Measurements from ENCODE around the gene SAP25. TPM values are rescaled to one million over a fixed set of nuclear protein-coding genes. Genes with fewer than 3 reads are reported as not detected.
A peak's percentile ranks its signal among the peaks of the same experiment; 100 is the strongest.
"Not testable (repeated sequence)": the region's sequence is repeated elsewhere in the genome, so short reads cannot be mapped to it uniquely, and the experiment has no call there.

The SAP25 gene
- polyA plus RNA-seq, 2 donors = 1.5 to 3.3 TPM

DNA sequence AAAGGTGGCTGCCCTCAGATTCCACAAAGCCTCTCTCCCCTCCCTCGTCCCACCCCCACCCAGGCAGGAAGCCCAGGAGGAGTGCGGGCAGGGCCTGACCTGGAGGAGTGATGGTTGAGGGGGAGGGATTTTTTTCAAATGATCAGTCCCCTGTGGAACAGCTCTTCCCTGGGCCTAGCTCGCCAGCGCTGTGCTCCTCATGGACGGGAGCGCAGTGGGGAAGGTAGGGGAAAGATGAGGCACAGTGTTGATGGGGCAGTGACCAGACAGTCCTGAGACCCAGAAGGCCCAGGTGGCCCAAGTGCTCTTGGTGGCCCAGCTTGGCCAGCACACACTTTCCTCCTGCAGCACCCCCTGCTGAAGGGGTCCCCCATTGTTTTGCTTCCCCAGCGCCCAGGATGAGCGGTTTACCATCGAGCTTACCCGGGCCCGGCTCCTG lies 8.5 kb downstream of the SAP25 start:
- 92 to 93% methylated on average over 11 of the region's 11 CpGs for WGBS, 2 donors
- Histone ChIP-seq H3K27ac (ENCODE audit: low read depth in 2 of 2, low read length in 1 of 2) (no peak overlapping the region), H3K27me3 (ENCODE audit: control insufficient read depth in 1 of 2, insufficient read depth in 2 of 2, low read length in 2 of 2) (no peaks in the 10 kb centered on the region), H3K9me3 (ENCODE audit: control insufficient read depth in 2 of 2, insufficient read depth in 1 of 2, low read depth in 1 of 2, low read length in 1 of 2) (no peaks in the 10 kb centered on the region), H3K36me3 (ENCODE audit: control insufficient read depth in 2 of 2, insufficient read depth in 2 of 2, low read length in 1 of 2) (peaks cover 0 to 29% of the 10 kb centered on the region in 2 donors), H3K4me1 (ENCODE audit: control insufficient read depth in 2 of 2, insufficient read depth in 2 of 2, low read length in 1 of 2) (peaks cover 4 to 11% of the 10 kb centered on the region in 2 donors), H3K4me3 (ENCODE audit: low read depth in 1 of 2, low read length in 2 of 2) (no peak overlapping the region)

DNA sequence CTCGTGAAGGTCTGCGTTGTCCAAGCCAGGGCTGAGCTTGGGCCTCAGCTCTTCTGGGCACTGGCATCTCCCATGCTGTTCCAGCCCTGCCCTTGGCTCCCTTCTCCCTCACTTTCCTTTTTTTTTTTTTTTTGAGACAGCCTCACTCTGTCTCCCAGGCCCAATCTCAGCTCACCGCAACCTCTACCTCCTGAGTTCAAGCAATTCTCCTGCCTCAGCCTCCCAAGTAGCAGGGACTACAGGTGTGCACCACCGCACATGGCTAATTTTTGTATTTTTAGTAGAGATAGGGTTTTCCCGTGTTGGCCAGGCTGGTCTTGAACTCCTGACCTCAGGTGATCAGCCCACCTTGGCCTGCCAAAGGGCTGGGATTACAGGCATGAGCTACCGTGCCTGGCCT lies 9.3 kb downstream of the SAP25 start:
- H3K4me3 ChIP-seq (ENCODE audit: low read depth in 1 of 2, low read length in 2 of 2); H3K27ac ChIP-seq (ENCODE audit: low read depth in 2 of 2, low read length in 1 of 2); H3K4me1 ChIP-seq (ENCODE audit: control insufficient read depth in 2 of 2, insufficient read depth in 2 of 2, low read length in 1 of 2); H3K27me3 ChIP-seq (ENCODE audit: control insufficient read depth in 1 of 2, insufficient read depth in 2 of 2, low read length in 2 of 2); H3K9me3 ChIP-seq (ENCODE audit: control insufficient read depth in 2 of 2, insufficient read depth in 1 of 2, low read depth in 1 of 2, low read length in 1 of 2): not testable (repeated sequence)
- H3K36me3 ChIP-seq (ENCODE audit: control insufficient read depth in 2 of 2, insufficient read depth in 2 of 2, low read length in 1 of 2) = peaks cover 0 to 29% of the 10 kb centered on the region in 2 donors
- 88 to 91% methylated on average over 6 of the region's 6 CpGs for WGBS, 2 donors

DNA sequence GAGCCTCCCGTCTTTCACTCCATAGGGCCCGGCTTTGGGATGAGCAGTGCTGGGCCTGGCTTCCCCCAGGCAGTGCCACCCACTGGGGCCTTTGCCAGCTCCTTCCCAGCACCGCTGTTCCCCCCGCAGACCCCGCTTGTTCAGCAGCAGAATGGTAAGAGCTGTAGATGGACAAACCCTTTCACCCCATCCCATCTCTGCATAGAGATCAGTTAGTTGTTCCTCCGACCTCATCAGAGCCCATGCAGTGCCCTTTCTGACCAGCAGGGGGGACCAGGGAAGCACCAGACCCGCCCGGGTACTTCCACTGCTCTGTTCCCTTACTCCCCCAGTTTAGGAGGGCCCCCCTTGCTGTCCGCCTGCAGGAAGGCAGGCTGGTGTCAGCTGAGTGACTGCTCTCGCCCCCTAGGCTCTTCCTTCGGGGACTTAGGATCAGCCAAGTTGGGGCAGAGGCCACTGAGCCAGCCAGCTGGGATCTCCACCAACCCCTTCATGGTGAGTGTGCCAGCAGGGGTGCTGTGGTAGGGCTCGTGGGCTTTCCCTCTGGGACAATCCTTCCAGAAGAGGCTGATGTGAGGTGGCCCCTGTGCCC lies 9.8 kb downstream of the SAP25 start:
- peaks cover 0 to 29% of the 10 kb centered on the region in 2 donors for H3K36me3 ChIP-seq (ENCODE audit: control insufficient read depth in 2 of 2, insufficient read depth in 2 of 2, low read length in 1 of 2)
- H3K9me3 ChIP-seq (ENCODE audit: control insufficient read depth in 2 of 2, insufficient read depth in 1 of 2, low read depth in 1 of 2, low read length in 1 of 2) = no peaks in the 10 kb centered on the region
- no peaks in the 10 kb centered on the region for H3K27me3 ChIP-seq (ENCODE audit: control insufficient read depth in 1 of 2, insufficient read depth in 2 of 2, low read length in 2 of 2)
- peaks cover 4 to 5% of the 10 kb centered on the region in 2 donors for H3K4me1 ChIP-seq (ENCODE audit: control insufficient read depth in 2 of 2, insufficient read depth in 2 of 2, low read length in 1 of 2)
- no peak overlapping the region for H3K27ac ChIP-seq (ENCODE audit: low read depth in 2 of 2, low read length in 1 of 2)
- no peak overlapping the region for H3K4me3 ChIP-seq (ENCODE audit: low read depth in 1 of 2, low read length in 2 of 2)
- WGBS, 2 donors = 33 to 35% methylated on average over 12 of the region's 12 CpGs

DNA sequence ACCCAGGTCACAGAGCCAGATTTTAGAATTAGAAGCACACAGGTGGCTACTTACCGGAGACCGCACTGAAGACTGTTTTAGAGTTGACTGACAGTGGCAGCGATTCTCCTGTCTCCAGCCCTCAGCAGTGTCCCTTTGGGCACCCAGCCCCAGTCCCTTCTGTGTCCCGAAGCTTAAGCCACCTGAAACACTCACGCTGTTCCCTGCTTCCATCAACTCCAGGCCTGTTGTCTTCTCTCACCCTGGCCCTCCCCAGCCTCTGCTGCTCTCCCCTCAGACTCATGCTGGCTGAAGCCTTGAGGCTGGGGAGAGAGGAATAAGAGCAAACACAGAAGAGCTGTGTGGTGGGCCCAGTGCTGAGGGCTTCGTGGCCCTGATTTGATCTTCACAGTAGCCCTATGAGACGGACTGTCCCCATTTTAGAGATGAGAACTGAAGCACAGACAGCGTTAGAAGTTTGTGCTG lies 10.6 kb downstream of the SAP25 start:
- Histone ChIP-seq H3K9me3 (ENCODE audit: control insufficient read depth in 2 of 2, insufficient read depth in 1 of 2, low read depth in 1 of 2, low read length in 1 of 2) (no peaks in the 10 kb centered on the region), H3K36me3 (ENCODE audit: control insufficient read depth in 2 of 2, insufficient read depth in 2 of 2, low read length in 1 of 2) (peaks cover 0 to 29% of the 10 kb centered on the region in 2 donors), H3K4me3 (ENCODE audit: low read depth in 1 of 2, low read length in 2 of 2) (no peak overlapping the region), H3K27me3 (ENCODE audit: control insufficient read depth in 1 of 2, insufficient read depth in 2 of 2, low read length in 2 of 2) (no peaks in the 10 kb centered on the region), H3K27ac (ENCODE audit: low read depth in 2 of 2, low read length in 1 of 2) (no peak overlapping the region), H3K4me1 (ENCODE audit: control insufficient read depth in 2 of 2, insufficient read depth in 2 of 2, low read length in 1 of 2) (peaks cover 4 to 6% of the 10 kb centered on the region in 2 donors)
- 89 to 90% methylated on average over 8 of the region's 8 CpGs for WGBS, 2 donors

DNA sequence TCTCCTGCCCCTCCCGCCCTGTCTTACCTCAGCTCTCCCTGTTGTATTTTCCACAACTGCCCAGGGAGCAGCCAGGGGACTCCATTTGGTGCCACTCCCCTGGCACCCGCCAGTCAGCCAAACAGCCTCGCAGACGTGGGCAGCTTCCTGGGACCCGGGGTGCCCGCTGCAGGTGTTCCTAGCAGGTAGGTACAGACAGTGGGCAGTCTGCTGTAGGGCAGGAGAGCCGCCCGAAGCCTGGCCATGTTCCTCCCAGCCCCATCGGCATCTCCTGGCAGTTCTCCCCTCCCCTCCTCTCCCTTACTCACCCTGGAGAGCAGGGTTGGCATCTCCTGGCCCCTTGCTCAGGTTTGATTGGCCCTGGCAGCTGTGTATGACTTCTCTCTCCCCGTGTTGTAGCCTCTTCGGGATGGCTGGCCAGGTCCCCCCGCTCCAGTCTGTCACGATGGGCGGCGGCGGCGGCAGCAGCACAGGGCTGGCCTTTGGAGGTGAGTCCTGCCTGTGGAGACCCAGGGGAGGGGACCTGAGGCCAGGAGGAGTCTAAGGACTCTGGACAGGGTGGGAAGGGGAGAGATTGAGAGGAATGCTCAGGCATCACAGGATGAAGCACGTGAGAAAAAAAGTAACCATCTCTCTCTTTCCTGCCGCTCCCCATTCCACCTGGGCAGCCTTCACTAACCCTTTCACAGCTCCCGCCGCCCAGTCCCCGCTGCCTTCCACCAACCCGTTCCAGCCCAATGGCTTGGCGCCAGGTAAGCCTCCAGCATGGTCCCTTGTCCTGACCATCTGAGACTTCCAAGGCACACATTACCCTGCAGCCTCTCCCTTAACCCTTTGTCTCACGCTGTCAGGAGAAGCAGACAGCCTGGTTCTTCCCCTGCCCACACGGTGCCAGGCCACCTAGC lies 11.3 kb downstream of the SAP25 start:
- Histone ChIP-seq H3K27me3 (ENCODE audit: control insufficient read depth in 1 of 2, insufficient read depth in 2 of 2, low read length in 2 of 2) (no peaks in the 10 kb centered on the region), H3K9me3 (ENCODE audit: control insufficient read depth in 2 of 2, insufficient read depth in 1 of 2, low read depth in 1 of 2, low read length in 1 of 2) (no peaks in the 10 kb centered on the region), H3K36me3 (ENCODE audit: control insufficient read depth in 2 of 2, insufficient read depth in 2 of 2, low read length in 1 of 2) (peaks cover 0 to 29% of the 10 kb centered on the region in 2 donors), H3K27ac (ENCODE audit: low read depth in 2 of 2, low read length in 1 of 2) (peak overlapping the region in 1 of 2 donors; percentile 2), H3K4me3 (ENCODE audit: low read depth in 1 of 2, low read length in 2 of 2) (no peak overlapping the region), H3K4me1 (ENCODE audit: control insufficient read depth in 2 of 2, insufficient read depth in 2 of 2, low read length in 1 of 2) (peaks cover under 1 to 6% of the 10 kb centered on the region in 2 donors)
- 90% methylated on average over 25 to 26 of the region's 26 CpGs for WGBS, 2 donors

DNA sequence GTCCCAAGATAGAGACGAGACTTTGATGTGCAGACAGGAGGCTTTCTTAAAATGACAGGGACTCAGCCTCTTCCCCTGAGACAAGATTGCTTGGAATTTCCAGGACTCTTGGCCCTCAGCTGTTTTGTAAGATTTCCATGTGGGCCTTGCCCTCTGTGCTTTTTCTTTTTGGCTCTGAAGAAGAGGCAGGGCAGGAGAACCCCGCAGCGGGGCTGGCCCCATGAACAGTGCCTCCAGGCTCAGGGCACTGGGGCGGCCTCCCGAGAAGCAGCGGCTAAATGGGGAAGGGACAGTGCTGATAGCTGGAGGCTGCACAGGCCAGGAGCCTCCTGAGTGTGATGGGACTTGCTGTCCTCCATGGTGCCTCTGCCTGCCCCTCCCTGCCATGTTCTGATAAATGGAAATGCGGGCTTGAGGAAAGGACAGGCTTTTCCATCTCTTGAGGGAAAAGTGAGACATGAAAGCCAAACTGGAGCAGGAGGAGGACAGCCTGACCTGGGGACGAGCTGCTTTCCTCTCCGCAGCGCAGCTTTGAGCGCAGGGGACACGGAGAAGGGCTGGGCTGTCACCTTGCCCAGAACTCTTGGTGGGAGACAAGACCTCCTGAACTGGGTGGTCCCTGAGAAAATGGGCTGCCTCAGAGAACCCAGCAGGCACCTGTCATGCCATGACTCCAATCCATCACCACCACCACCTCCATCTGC lies 12.1 kb downstream of the SAP25 start:
- Histone ChIP-seq H3K9me3 (ENCODE audit: control insufficient read depth in 2 of 2, insufficient read depth in 1 of 2, low read depth in 1 of 2, low read length in 1 of 2) (no peaks in the 10 kb centered on the region), H3K27me3 (ENCODE audit: control insufficient read depth in 1 of 2, insufficient read depth in 2 of 2, low read length in 2 of 2) (no peaks in the 10 kb centered on the region), H3K4me1 (ENCODE audit: control insufficient read depth in 2 of 2, insufficient read depth in 2 of 2, low read length in 1 of 2) (peaks cover 0 to 6% of the 10 kb centered on the region in 2 donors), H3K27ac (ENCODE audit: low read depth in 2 of 2, low read length in 1 of 2) (no peak overlapping the region), H3K4me3 (ENCODE audit: low read depth in 1 of 2, low read length in 2 of 2) (peak overlapping the region in 1 of 2 donors; percentile 4), H3K36me3 (ENCODE audit: control insufficient read depth in 2 of 2, insufficient read depth in 2 of 2, low read length in 1 of 2) (peaks cover 0 to 29% of the 10 kb centered on the region in 2 donors)
- 95 to 97% methylated on average over 12 of the region's 12 CpGs for WGBS, 2 donors

DNA sequence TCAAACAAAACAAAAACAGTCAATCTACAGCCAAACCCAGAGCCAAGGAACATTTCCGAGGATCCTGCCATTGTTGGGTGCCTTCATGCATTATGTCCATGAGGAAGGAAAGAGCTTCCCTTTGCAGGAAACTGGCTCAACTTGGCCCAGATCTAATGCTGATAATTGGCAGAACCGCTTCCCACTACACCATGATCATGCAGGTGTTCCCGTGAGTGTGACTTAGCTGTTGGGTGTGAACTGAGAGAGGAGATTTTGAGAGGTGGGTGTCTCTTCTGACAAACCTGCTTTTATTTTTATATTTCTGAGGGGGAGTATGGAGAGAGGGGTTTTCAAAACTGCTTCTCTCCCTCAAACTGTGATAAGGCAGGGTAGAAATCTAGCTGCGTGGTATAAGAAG lies 14.6 kb downstream of the SAP25 start:
- peaks cover under 1 to 6% of the 10 kb centered on the region in 2 donors for H3K4me1 ChIP-seq (ENCODE audit: control insufficient read depth in 2 of 2, insufficient read depth in 2 of 2, low read length in 1 of 2)
- no peak overlapping the region for H3K4me3 ChIP-seq (ENCODE audit: low read depth in 1 of 2, low read length in 2 of 2)
- no peaks in the 10 kb centered on the region for H3K27me3 ChIP-seq (ENCODE audit: control insufficient read depth in 1 of 2, insufficient read depth in 2 of 2, low read length in 2 of 2)
- WGBS, 2 donors = 73 to 74% methylated on average over 4 of the region's 4 CpGs
- H3K27ac ChIP-seq (ENCODE audit: low read depth in 2 of 2, low read length in 1 of 2) = peak overlapping the region; percentile 49 to 66
- peaks cover under 1 to 28% of the 10 kb centered on the region in 2 donors for H3K36me3 ChIP-seq (ENCODE audit: control insufficient read depth in 2 of 2, insufficient read depth in 2 of 2, low read length in 1 of 2)
- H3K9me3 ChIP-seq (ENCODE audit: control insufficient read depth in 2 of 2, insufficient read depth in 1 of 2, low read depth in 1 of 2, low read length in 1 of 2) = no peaks in the 10 kb centered on the region

DNA sequence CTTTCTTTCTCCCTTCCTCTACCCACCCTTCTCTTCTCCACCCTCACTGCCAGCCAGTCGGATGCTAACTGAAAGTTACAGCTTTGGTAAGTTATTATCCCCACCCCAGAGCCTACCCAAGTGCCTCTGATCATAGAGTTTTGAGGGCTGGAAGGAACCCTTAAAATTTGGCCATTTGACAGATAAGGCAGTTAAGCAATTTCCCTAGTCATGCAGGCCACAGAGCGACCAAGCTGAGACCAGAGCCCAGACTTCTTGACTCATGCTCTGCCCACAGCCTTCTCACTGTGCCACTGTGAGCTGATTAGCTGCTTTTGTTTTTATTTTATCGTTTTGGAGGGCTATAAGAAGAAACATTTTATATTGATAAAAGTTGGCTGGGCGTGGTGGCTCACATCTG lies 17.2 kb downstream of the SAP25 start:
- WGBS, 2 donors = 74 to 77% methylated on average over 4 of the region's 4 CpGs
- Histone ChIP-seq H3K36me3 (ENCODE audit: control insufficient read depth in 2 of 2, insufficient read depth in 2 of 2, low read length in 1 of 2) (peaks cover 9 to 23% of the 10 kb centered on the region in 2 donors), H3K27ac (ENCODE audit: low read depth in 2 of 2, low read length in 1 of 2) (no peak overlapping the region), H3K4me1 (ENCODE audit: control insufficient read depth in 2 of 2, insufficient read depth in 2 of 2, low read length in 1 of 2) (peaks cover 2 to 6% of the 10 kb centered on the region in 2 donors), H3K4me3 (ENCODE audit: low read depth in 1 of 2, low read length in 2 of 2) (no peak overlapping the region), H3K27me3 (ENCODE audit: control insufficient read depth in 1 of 2, insufficient read depth in 2 of 2, low read length in 2 of 2) (no peaks in the 10 kb centered on the region), H3K9me3 (ENCODE audit: control insufficient read depth in 2 of 2, insufficient read depth in 1 of 2, low read depth in 1 of 2, low read length in 1 of 2) (no peaks in the 10 kb centered on the region)

DNA sequence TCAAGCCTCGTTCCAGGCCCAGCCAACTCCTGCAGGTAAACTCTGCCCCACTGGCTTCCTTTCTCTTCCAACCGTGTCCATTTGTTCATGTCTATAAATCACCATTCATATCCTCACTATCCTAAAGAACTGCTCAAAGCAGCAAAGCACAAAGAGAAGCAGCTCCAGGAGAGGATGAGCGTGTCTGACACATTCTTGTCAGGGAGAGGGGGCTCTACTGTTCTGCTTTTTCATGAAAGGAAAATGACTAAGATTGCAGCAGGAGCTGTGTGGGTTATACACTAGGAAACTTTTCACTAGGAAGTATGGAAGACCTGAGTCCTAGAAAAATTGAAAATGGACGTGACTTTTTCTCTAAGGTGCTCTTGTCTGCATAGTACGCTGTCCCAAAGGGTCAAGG lies 18.0 kb downstream of the SAP25 start:
- H3K4me3 ChIP-seq (ENCODE audit: low read depth in 1 of 2, low read length in 2 of 2) = no peak overlapping the region
- no peaks in the 10 kb centered on the region for H3K9me3 ChIP-seq (ENCODE audit: control insufficient read depth in 2 of 2, insufficient read depth in 1 of 2, low read depth in 1 of 2, low read length in 1 of 2)
- H3K36me3 ChIP-seq (ENCODE audit: control insufficient read depth in 2 of 2, insufficient read depth in 2 of 2, low read length in 1 of 2) = peaks cover 9 to 20% of the 10 kb centered on the region in 2 donors
- H3K27ac ChIP-seq (ENCODE audit: low read depth in 2 of 2, low read length in 1 of 2) = peak overlapping the region; percentile 34 to 51
- 82 to 85% methylated on average over 5 of the region's 5 CpGs for WGBS, 2 donors
- peaks cover 2 to 6% of the 10 kb centered on the region in 2 donors for H3K4me1 ChIP-seq (ENCODE audit: control insufficient read depth in 2 of 2, insufficient read depth in 2 of 2, low read length in 1 of 2)
- H3K27me3 ChIP-seq (ENCODE audit: control insufficient read depth in 1 of 2, insufficient read depth in 2 of 2, low read length in 2 of 2) = no peaks in the 10 kb centered on the region

Data from esophagus (tissue), 2 donors.